HG02852 (cell line): Measurements from ENCODE around the gene NKX2-4.
"Not testable (repeated sequence)": the region's sequence is repeated elsewhere in the genome, so short reads cannot be mapped to it uniquely, and the experiment has no call there.

Source experiments
- ATAC-seq: cut with Tn5 transposase; IDR thresholded peaks from one replicate; pipeline ENCODE4 v1.9.1; 2021; ENCODE audit warnings: mild to moderate bottlenecking, moderate library complexity; ENCODE audit not compliant: unreplicated experiment

NKX2-4 gene

GRCh38 chr20:21394551-21394950 is 2.8 kb downstream of the NKX2-4 start:
- ATAC-seq: no peak

GRCh38 chr20:21393816-21394519 is 3.4 kb downstream of the NKX2-4 start:
- ATAC-seq: no peak

- no peak for ATAC-seq
These were observed 4.2 kb downstream of the NKX2-4 start for GRCh38 chr20:21393166-21393565.

GRCh38 chr20:21391972-21392352 is 5.4 kb downstream of the NKX2-4 start:
- ATAC-seq: no peak

GRCh38 chr20:21391185-21391971 is 5.9 kb downstream of the NKX2-4 start:
- ATAC-seq: no peak

GRCh38 chr20:21390768-21391167 is 6.6 kb downstream of the NKX2-4 start:
- no peak for ATAC-seq

GRCh38 chr20:21389368-21389767 is 8.0 kb downstream of the NKX2-4 start:
- ATAC-seq: no peak

- no peak for ATAC-seq
These were observed 8.8 kb downstream of the NKX2-4 start for GRCh38 chr20:21388566-21388965.

- no peak for ATAC-seq
These were observed 9.8 kb downstream of the NKX2-4 start for GRCh38 chr20:21387528-21387927.

GRCh38 chr20:21386111-21386510 is 11.2 kb downstream of the NKX2-4 start:
- no peak for ATAC-seq

GRCh38 chr20:21384308-21384892 is 12.9 kb downstream of the NKX2-4 start:
- ATAC-seq: no peak

GRCh38 chr20:21381619-21382018 is 15.7 kb downstream of the NKX2-4 start:
- ATAC-seq: no peak

- ATAC-seq: no peak
These were observed 16.6 kb downstream of the NKX2-4 start for GRCh38 chr20:21380711-21381110.

- no peak for ATAC-seq
These were observed 19.1 kb downstream of the NKX2-4 start for GRCh38 chr20:21378259-21378658.

GRCh38 chr20:21377701-21378100 is 19.6 kb downstream of the NKX2-4 start:
- no peak for ATAC-seq

- no peak for ATAC-seq
These were observed 20.7 kb downstream of the NKX2-4 start for GRCh38 chr20:21376626-21377025.

GRCh38 chr20:21373436-21373835 is 23.9 kb downstream of the NKX2-4 start:
- no peak for ATAC-seq

- no peak for ATAC-seq
These were observed 25.3 kb downstream of the NKX2-4 start for GRCh38 chr20:21372016-21372415.

GRCh38 chr20:21371193-21371592 is 26.1 kb downstream of the NKX2-4 start:
- no peak for ATAC-seq

GRCh38 chr20:21368791-21369190 is 28.5 kb downstream of the NKX2-4 start:
- ATAC-seq: no peak

- ATAC-seq: not testable (repeated sequence)
These were observed 31.1 kb downstream of the NKX2-4 start for GRCh38 chr20:21366273-21366672.

- no peak for ATAC-seq
These were observed 31.6 kb downstream of the NKX2-4 start for GRCh38 chr20:21365771-21366170.
